Measurements from ENCODE around the gene SSR3. TPM values are rescaled to one million over a fixed set of nuclear protein-coding genes. Genes with fewer than 3 reads are reported as not detected.

Gene SSR3
- total and polyA plus RNA-seq, 9 of the 15 experiments (the other 6 are each of a cell fraction or from before 2014, with no cell fraction given) = 104 to 464 (median 307) TPM

DNA sequence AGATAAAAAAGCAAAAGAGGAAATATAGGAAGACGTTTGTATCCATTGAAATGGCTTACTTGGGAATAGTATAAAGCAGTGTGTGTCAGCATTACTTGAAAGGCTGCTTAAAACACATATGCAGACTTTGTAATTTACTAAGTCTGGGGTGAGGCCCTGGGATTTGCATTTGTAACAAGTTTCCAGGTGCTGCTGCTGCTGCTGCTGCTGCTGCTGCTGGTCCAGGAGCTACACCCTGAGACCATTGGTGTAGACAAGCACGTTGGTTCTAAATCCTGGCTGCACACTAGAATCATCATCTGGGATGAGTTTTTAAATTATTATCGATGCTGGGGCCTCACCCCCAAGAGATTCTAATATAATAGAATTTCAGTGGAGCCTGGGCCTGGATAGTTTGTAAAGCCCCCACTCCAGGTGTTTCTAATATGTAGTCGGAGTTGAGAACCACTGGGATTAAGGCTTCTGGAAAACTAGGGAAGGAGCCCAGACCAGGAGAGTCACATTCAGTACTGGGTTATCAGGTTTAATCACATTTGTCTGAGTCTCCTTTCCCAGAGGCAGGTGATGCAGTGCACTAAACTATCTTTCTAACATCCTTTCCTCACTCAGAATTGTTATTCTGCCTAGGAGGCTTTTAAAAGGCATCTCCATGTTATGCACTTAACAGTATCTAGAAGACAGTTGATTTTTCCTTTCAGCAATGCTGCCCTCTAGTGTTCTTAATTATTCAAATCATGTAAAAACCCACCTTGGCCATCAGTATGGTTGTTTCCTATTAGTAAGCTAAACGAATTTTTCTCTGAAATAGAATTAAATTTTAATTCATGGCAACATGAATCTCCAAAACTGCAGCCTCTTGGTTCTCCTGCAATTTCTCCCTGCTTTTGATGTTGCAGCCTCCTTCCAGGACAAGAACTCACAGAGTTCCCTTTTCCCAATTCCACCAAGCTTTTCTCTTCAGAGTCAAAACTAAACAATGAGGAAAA is 45.4 kb downstream of the SSR3 start:
- intact Hi-C loops (cut with micrococcal nuclease) (loop anchor here (1.0 to 10.0 kb wide), 6 partner anchors 34 to 512 kb away; no protein-coding TSS in a partner anchor), in situ Hi-C loops (cut with MboI) (loop anchor here (25.0 kb wide), 1 partner anchor 347 kb away; no protein-coding TSS in a partner anchor)
- H3K9me3 ChIP-seq (replicated peaks; ENCODE audit: control insufficient read depth, insufficient read depth, low read depth, low read length) = no peaks in the 10 kb centered on the region
- ChIA-PET CTCF (ENCODE audit: low intra/inter-chr PET ratio) (interaction anchor here (0.6 to 1.8 kb wide), 13 partner anchors 10 to 514 kb away, joined by 3 to 9 read pairs (median 3); no protein-coding TSS in a partner anchor), POLR2A (interaction anchor here (0.8 to 0.9 kb wide), 2 partner anchors 17 to 45 kb away, joined by 3 read pairs; partner anchors contain the start of gene SSR3)
- H3K27me3 ChIP-seq (ENCODE audit: control insufficient read depth in 2 of 2, insufficient read depth in 2 of 2, low read length in 2 of 2) = no peaks in the 10 kb centered on the region; a peak in 1 of 5 replicates
- FAIRE-seq (peak; percentile 89), ATAC-seq (peak; percentile 90), DNase-seq (ENCODE audit: extremely low read depth in 1 of 4, low spot score in 3 of 4) (peak; percentile 57 to 63 (median 60))
- 5% methylated on average over 5 of the region's 5 CpGs for WGBS (ENCODE audit: insufficient coverage, low coverage, missing lambda C conversion rate)
- H2AFZ ChIP-seq (ENCODE audit: low read depth, low read length) = no peak overlapping the region
- no peak overlapping the region for H3K27ac ChIP-seq (ENCODE audit: extremely low read depth, low read depth, low read length)
- BruUV-seq (replicated peaks) = no TSS peak
- peaks cover 0 to 2% of the 10 kb centered on the region in 2 experiments; a peak in 1 of 5 replicates for H3K4me1 ChIP-seq (replicated peaks in 1 of 2; ENCODE audit: control insufficient read depth in 2 of 2, insufficient read depth in 2 of 2, low read length in 2 of 2)
- H3K9ac ChIP-seq (ENCODE audit: insufficient read depth in 1 of 2, low read depth in 2 of 2, low read length in 2 of 2) = no peak overlapping the region
- no peak overlapping the region for H3K4me2 ChIP-seq (ENCODE audit: insufficient read depth, low read length)
- no peak overlapping the region for H3K4me3 ChIP-seq
- no peaks in the 10 kb centered on the region for H3K36me3 ChIP-seq (ENCODE audit: control insufficient read depth, insufficient read depth, low read length)
- H3K79me2 ChIP-seq (ENCODE audit: control insufficient read depth, insufficient read depth, low read length) = no peaks in the 10 kb centered on the region
- H4K20me1 ChIP-seq (replicated peaks; ENCODE audit: control insufficient read depth, insufficient read depth, low read length) = no peaks in the 10 kb centered on the region
- no peaks in the 10 kb centered on the region for H3K9me1 ChIP-seq (ENCODE audit: control insufficient read depth, insufficient read depth, low read length)
- TF ChIP-seq CBX8 (IDR thresholded peaks at IDR 0.05; ENCODE audit: borderline replicate concordance, extremely low read depth, low read depth, low read length, poor library complexity, severe bottlenecking) (peak; percentile 41), CTCF (IDR thresholded peaks at IDR 0.05 in 2 of 3, conservative IDR thresholded peaks at IDR 0.05 in 1 of 3; ENCODE audit: insufficient read depth in 2 of 3, low read depth in 1 of 3, low read length in 3 of 3) (peak; percentile 60 to 75 (median 62); a peak in 4 of 6 replicates), REST (IDR thresholded peaks at IDR 0.05; ENCODE audit: borderline replicate concordance) (peak; percentile 77), REST (CRISPR knock-in tag; IDR thresholded peaks at IDR 0.05; ENCODE audit: low read depth) (no peak), ZNF785 (CRISPR knock-in tag; IDR thresholded peaks at IDR 0.05) (no peak)
- TF ChIP-seq, protein P1, sequence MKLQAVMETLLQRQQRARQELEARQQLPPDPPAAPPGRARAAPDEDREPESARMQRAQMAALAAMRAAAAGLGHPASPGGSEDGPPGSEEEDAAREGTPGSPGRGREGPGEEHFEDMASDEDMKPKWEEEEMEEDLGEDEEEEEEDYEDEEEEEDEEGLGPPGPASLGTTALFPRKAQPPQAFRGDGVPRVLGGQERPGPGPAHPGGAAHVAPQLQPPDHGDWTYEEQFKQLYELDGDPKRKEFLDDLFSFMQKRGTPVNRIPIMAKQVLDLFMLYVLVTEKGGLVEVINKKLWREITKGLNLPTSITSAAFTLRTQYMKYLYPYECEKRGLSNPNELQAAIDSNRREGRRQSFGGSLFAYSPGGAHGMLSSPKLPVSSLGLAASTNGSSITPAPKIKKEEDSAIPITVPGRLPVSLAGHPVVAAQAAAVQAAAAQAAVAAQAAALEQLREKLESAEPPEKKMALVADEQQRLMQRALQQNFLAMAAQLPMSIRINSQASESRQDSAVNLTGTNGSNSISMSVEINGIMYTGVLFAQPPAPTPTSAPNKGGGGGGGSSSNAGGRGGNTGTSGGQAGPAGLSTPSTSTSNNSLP (IDR thresholded peaks at IDR 0.05; ENCODE audit: borderline replicate concordance, low read depth, low read length) = peak; percentile 22; the same call in 1 of the 2 replicates
